H1 (cell line): ENCODE measurements around the gene MARS1. TPM values are rescaled to one million over a fixed set of nuclear protein-coding genes. Genes with fewer than 3 reads are reported as not detected.

Experiments
- CTCF ChIA-PET: fragments of 300-600 bp; sonication (Branson Sonifier 250); formaldehyde crosslinking; loops from one replicate; lab custom pipeline; 2021; ENCODE audit not compliant: partially characterized antibody; lab: Charles Lee
- POLR2A ChIA-PET: fragments of 300-600 bp; sonication (Branson Sonifier 250); formaldehyde crosslinking; loops from one replicate; lab custom pipeline; 2021; ENCODE audit warnings: inconsistent platforms; ENCODE audit not compliant: partially characterized antibody; lab: Charles Lee
- DNase-seq, 2 experiments: peaks; one replicate each; pipeline versions ENCODE4 v3.0.0 to v3.0.0-alpha.2; 2010 to 2022; ENCODE audit warnings: low spot score in 2 of 2, low read depth in 1 of 2, mixed read lengths in 1 of 2
- FAIRE-seq: peaks from 2 replicates; lab custom pipeline; 2011; peaks lifted over from hg19 to GRCh38; lab: Jason Lieb, UNC
- H2AFZ ChIP-seq: 2 replicates; pipeline ENCODE4 v1.8.1; 2012; ENCODE audit warnings: low read length, inconsistent platforms
- H2AK5ac ChIP-seq: 2 replicates; pipeline ENCODE4 v1.6.1; 2013; ENCODE audit warnings: low read depth, low read length
- H2BK120ac ChIP-seq: replicated peaks from 2 replicates; pipeline ENCODE3; 2013; ENCODE audit warnings: low read depth, low read length, inconsistent platforms
- H2BK12ac ChIP-seq: 2 replicates; pipeline ENCODE4 v1.6.1; 2013; ENCODE audit warnings: low read depth, low read length
- H2BK15ac ChIP-seq: 2 replicates; pipeline ENCODE4 v1.6.1; 2013; ENCODE audit warnings: low read length
- H2BK20ac ChIP-seq: 2 replicates; pipeline ENCODE4 v1.6.1; 2013; ENCODE audit warnings: low read length
- H2BK5ac ChIP-seq: 2 replicates; pipeline ENCODE4 v1.6.1; 2013; ENCODE audit warnings: low read depth, low read length
- H3K14ac ChIP-seq: 2 replicates; pipeline ENCODE4 v1.6.1; 2013; ENCODE audit warnings: inconsistent platforms; ENCODE audit not compliant: insufficient read length
- H3K18ac ChIP-seq: 2 replicates; pipeline ENCODE4 v1.6.1; 2013; ENCODE audit warnings: low read length; ENCODE audit errors: extremely low read depth
- H3K23ac ChIP-seq: 2 replicates; pipeline ENCODE4 v1.6.1; 2013; ENCODE audit warnings: inconsistent platforms; ENCODE audit not compliant: insufficient read length
- H3K23me2 ChIP-seq: 2 replicates; pipeline ENCODE4 v1.6.1; 2013; ENCODE audit warnings: low read depth, low read length
- H3K27ac ChIP-seq: 2 replicates; pipeline ENCODE4 v1.6.1; 2011; ENCODE audit warnings: low read depth, low read length, inconsistent platforms
- H3K27me3 ChIP-seq, 4 experiments: replicated peaks in 1 of 4; 1 replicate in 1 of 4; 2 replicates in 3 of 4; pipeline versions ENCODE4 v1.6.1 to v1.8.1; 2011 to 2013; ENCODE audit warnings: low read length in 3 of 4, mild to moderate bottlenecking in 3 of 4, inconsistent platforms in 2 of 4, mixed read lengths in 2 of 4, moderate library complexity in 1 of 4; ENCODE audit not compliant: control insufficient read depth in 3 of 4, insufficient read depth in 3 of 4; ENCODE audit errors: extremely low read depth in 1 of 4
- H3K36me3 ChIP-seq, 4 experiments: 2 replicates each; pipeline versions ENCODE4 v1.6.1 to v1.8.1; 2011 to 2013; ENCODE audit warnings: mild to moderate bottlenecking in 4 of 4, low read length in 3 of 4, moderate library complexity in 2 of 4, control low read depth in 1 of 4, inconsistent platforms in 1 of 4; ENCODE audit not compliant: insufficient read depth in 4 of 4, control insufficient read depth in 2 of 4
- H3K4ac ChIP-seq: replicated peaks from 2 replicates; pipeline ENCODE3; 2013; ENCODE audit warnings: low read length, low read depth, mixed read lengths, inconsistent platforms; ENCODE audit not compliant: insufficient read length
- H3K4me1 ChIP-seq, 4 experiments: replicated peaks in 1 of 4; 1 replicate in 1 of 4; 2 replicates in 3 of 4; pipeline versions ENCODE4 v1.6.1 to v1.8.1; 2011 to 2013; ENCODE audit warnings: low read length in 3 of 4, inconsistent platforms in 2 of 4, mixed read lengths in 1 of 4; ENCODE audit not compliant: insufficient read depth in 4 of 4, control insufficient read depth in 3 of 4
- H3K4me2 ChIP-seq, 2 experiments: 2 replicates each; pipeline versions ENCODE4 v1.6.1 to v1.8.1; 2011 to 2013; ENCODE audit warnings: low read depth in 2 of 2, low read length in 2 of 2, control low read depth in 1 of 2, inconsistent platforms in 1 of 2, mild to moderate bottlenecking in 1 of 2; ENCODE audit not compliant: insufficient read depth in 1 of 2
- H3K4me3 ChIP-seq, 4 experiments: fragments of 200-600, 300-600 bp in 1 of 4; sonication (generic), shearing (Covaris generic), sonication (Bioruptor Twin) in 1 of 4; 2 replicates each; pipeline versions ENCODE4 v1.5.1 to v1.8.1; 2011 to 2016; ENCODE audit warnings: low read length in 4 of 4, low read depth in 3 of 4, control low read depth in 2 of 4, inconsistent platforms in 2 of 4, mild to moderate bottlenecking in 2 of 4, mixed read lengths in 1 of 4, moderate library complexity in 1 of 4; ENCODE audit not compliant: insufficient read depth in 2 of 4; ENCODE audit errors: extremely low read depth in 1 of 4
- H3K56ac ChIP-seq: replicated peaks from 2 replicates; pipeline ENCODE3; 2013; ENCODE audit warnings: low read depth, mild to moderate bottlenecking, mixed read lengths, low read length, inconsistent platforms; ENCODE audit not compliant: insufficient read length
- H3K79me1 ChIP-seq: 2 replicates; pipeline ENCODE4 v1.6.1; 2013; ENCODE audit warnings: low read depth, low read length, control low read depth
- H3K79me2 ChIP-seq, 2 experiments: 2 replicates each; pipeline versions ENCODE4 v1.6.1 to v1.8.1; 2012 to 2013; ENCODE audit warnings: low read length in 2 of 2, mild to moderate bottlenecking in 2 of 2, inconsistent platforms in 1 of 2; ENCODE audit not compliant: insufficient read depth in 2 of 2, control insufficient read depth in 1 of 2
- H3K9ac ChIP-seq, 4 experiments: replicated peaks in 1 of 4; 1 replicate in 1 of 4; 2 replicates in 3 of 4; pipeline versions ENCODE4 v1.6.1 to v1.8.1; 2011 to 2013; ENCODE audit warnings: low read depth in 3 of 4, low read length in 3 of 4, control low read depth in 2 of 4, mild to moderate bottlenecking in 2 of 4, moderate library complexity in 2 of 4, inconsistent platforms in 1 of 4; ENCODE audit errors: extremely low read depth in 1 of 4
- H3K9me3 ChIP-seq, 2 experiments: 2 replicates each; pipeline versions ENCODE4 v1.6.1 to v1.8.1; 2012 to 2013; ENCODE audit warnings: mild to moderate bottlenecking in 2 of 2, moderate library complexity in 2 of 2, control low read depth in 1 of 2, inconsistent platforms in 1 of 2, low read depth in 1 of 2, low read length in 1 of 2, mixed read lengths in 1 of 2; ENCODE audit not compliant: insufficient read depth in 2 of 2
- H4K20me1 ChIP-seq, 2 experiments: replicated peaks in 1 of 2; 2 replicates each; pipeline versions ENCODE3 to v1.8.1; 2011 to 2013; ENCODE audit warnings: inconsistent platforms in 2 of 2, low read length in 2 of 2, mild to moderate bottlenecking in 1 of 2; ENCODE audit not compliant: insufficient read depth in 2 of 2, control insufficient read depth in 1 of 2
- H4K5ac ChIP-seq: 2 replicates; pipeline ENCODE4 v1.6.1; 2013; ENCODE audit warnings: low read length, low read depth, mixed read lengths, inconsistent platforms; ENCODE audit not compliant: insufficient read length
- H4K8ac ChIP-seq: 2 replicates; pipeline ENCODE4 v1.8.0; 2013; ENCODE audit warnings: mild to moderate bottlenecking, moderate library complexity, low read length, inconsistent platforms; ENCODE audit not compliant: insufficient read depth; ENCODE audit errors: extremely low read depth
- H4K91ac ChIP-seq: replicated peaks from 2 replicates; pipeline ENCODE3; 2013; ENCODE audit warnings: low read length, mixed read lengths, inconsistent platforms; ENCODE audit not compliant: insufficient read length
- POLR2AphosphoS5 ChIP-seq: IDR thresholded peaks from 2 replicates; pipeline ENCODE4 v1.6.1; 2011; ENCODE audit warnings: low read depth, low read length
- SP1 ChIP-seq: IDR thresholded peaks from 2 replicates; pipeline ENCODE4 v1.6.1; 2011; ENCODE audit warnings: low read depth, low read length
- WGBS, 2 experiments: shearing (Covaris generic) in 1 of 2; methylation state at CpG; one replicate each; pipeline versions ENCODE4 v1.1.6 to v1.1.7; 2013 to 2015; ENCODE audit warnings: low lambda C conversion rate in 2 of 2, mixed read lengths in 2 of 2, inconsistent platforms in 1 of 2, low coverage in 1 of 2, missing lambda C conversion rate in 1 of 2; ENCODE audit not compliant: insufficient replicate concordance in 2 of 2, insufficient coverage in 1 of 2, insufficient read length in 1 of 2; ENCODE audit errors: extremely low coverage in 1 of 2, missing lambda C conversion rate in 1 of 2; 5-methylcytosine and 5-hydroxymethylcytosine counted together
- polyA plus RNA-seq, 7 experiments: library from polyadenylated mRNA; depleted of rRNA in 3 of 7; stranded (reverse) in 5 of 7; unstranded in 2 of 7; fragments of >200 nt in 5 of 7; fragments of 200-250 nt in 2 of 7; gene quantifications; 1 replicate in 5 of 7; 2 replicates in 1 of 7; 4 replicates in 1 of 7; pipeline versions ENCODE4 v1.2.1 to v1.2.3, GENCODE V29; 2011 to 2013; ENCODE audit warnings: missing spikeins in 2 of 7, mixed read lengths in 2 of 7
- total RNA-seq: library from RNA; stranded (reverse); fragmentation: NEBNext Ultra II Directional; extraction: Animal tissue kit (Norgen Biotek cat#: 25700); gene quantifications from 2 replicates; pipeline ENCODE4 v1.2.1, GENCODE V29; 2021

Gene MARS1
- total and polyA plus RNA-seq, 2 of the 8 experiments (the other 6 are each of a cell fraction or from before 2014, with no cell fraction given): 194 to 407 TPM

DNA sequence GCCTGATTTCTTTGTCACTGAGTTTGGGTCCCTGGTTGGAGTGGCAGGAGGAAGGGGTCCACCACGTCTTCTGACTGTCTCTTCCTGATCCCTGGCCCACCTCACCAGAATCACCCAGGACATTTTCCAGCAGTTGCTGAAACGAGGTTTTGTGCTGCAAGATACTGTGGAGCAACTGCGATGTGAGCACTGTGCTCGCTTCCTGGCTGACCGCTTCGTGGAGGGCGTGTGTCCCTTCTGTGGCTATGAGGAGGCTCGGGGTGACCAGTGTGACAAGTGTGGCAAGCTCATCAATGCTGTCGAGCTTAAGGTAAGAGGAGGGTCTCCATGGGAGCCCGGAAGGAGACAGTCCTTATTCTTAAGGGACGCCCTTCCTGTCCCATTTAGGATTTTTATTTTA is 12.3 kb downstream of the MARS1 start:
- no peak overlapping the region for H3K18ac ChIP-seq
- no peak overlapping the region for H2AK5ac ChIP-seq
- peaks cover 5% of the 10 kb centered on the region; the same call in 1 of the 2 replicates for H3K79me1 ChIP-seq
- no peak overlapping the region for H3K14ac ChIP-seq
- no peak overlapping the region for H3K9ac ChIP-seq
- no peak overlapping the region for H3K4me3 ChIP-seq
- WGBS, 2 experiments: 91% methylated on average over 7 of the region's 11 CpGs; no CpG with 5 or more reads in 1 of the 2 experiments
- H2BK15ac ChIP-seq: no peak overlapping the region
- CTCF ChIA-PET: interaction anchor here (1.0 to 1.5 kb wide), 2 partner anchors 19 to 26 kb away, joined by 3 read pairs; no protein-coding TSS in a partner anchor
- no peak overlapping the region for H2BK5ac ChIP-seq
- H3K4me1 ChIP-seq: no peaks in the 10 kb centered on the region
- H2AFZ ChIP-seq: no peak overlapping the region
- H3K23ac ChIP-seq: no peak overlapping the region
- peaks cover 38 to 94% (median 72%) of the 10 kb centered on the region in 4 experiments for H3K36me3 ChIP-seq
- H4K20me1 ChIP-seq: peaks cover 0 to 2% of the 10 kb centered on the region in 2 experiments
- H2BK20ac ChIP-seq: no peak overlapping the region
- H3K4ac ChIP-seq: no peak overlapping the region
- H4K91ac ChIP-seq: no peak overlapping the region
- FAIRE-seq (no peak), DNase-seq (no peak)
- no peaks in the 10 kb centered on the region for H3K27me3 ChIP-seq
- H2BK120ac ChIP-seq: no peak overlapping the region
- POLR2A ChIA-PET: interaction anchor here (0.7 to 0.9 kb wide), 2 partner anchors 24 to 1296 kb away, joined by 3 read pairs; no protein-coding TSS in a partner anchor
- H3K23me2 ChIP-seq: no peaks in the 10 kb centered on the region
- H3K4me2 ChIP-seq: no peak overlapping the region
- no peak overlapping the region for H4K5ac ChIP-seq
- H4K8ac ChIP-seq: no peak overlapping the region
- H3K27ac ChIP-seq: no peak overlapping the region
- H3K56ac ChIP-seq: no peak overlapping the region
- TF ChIP-seq POLR2AphosphoS5 (0 out of 2 replicates have a peak, but pooled peaks have one; percentile 31), SP1 (no peak)
- H3K79me2 ChIP-seq: peaks cover 0 to 3% of the 10 kb centered on the region in 2 experiments; a peak in 1 of 4 replicates
- no peaks in the 10 kb centered on the region for H3K9me3 ChIP-seq
- H2BK12ac ChIP-seq: no peak overlapping the region
